LNCAP (cell line): ENCODE data around the gene GBX1.

ENCODE experiments used
- CTCF ChIP-seq: fragments of 450-650 bp; IDR thresholded peaks from 2 replicates; pipeline ENCODE4 v1.5.1; 2017; ENCODE audit warnings: mild to moderate bottlenecking

The GBX1 gene

GRCh38 chr7:151192002-151192539 is 24.6 kb upstream of the GBX1 start:
- TF ChIP-seq CTCF = no peak

- TF ChIP-seq CTCF = no peak
These were observed 24.1 kb upstream of the GBX1 start for GRCh38 chr7:151191544-151191943.

- TF ChIP-seq CTCF = no peak
These were observed 21.5 kb upstream of the GBX1 start for GRCh38 chr7:151189038-151189437.

DNA sequence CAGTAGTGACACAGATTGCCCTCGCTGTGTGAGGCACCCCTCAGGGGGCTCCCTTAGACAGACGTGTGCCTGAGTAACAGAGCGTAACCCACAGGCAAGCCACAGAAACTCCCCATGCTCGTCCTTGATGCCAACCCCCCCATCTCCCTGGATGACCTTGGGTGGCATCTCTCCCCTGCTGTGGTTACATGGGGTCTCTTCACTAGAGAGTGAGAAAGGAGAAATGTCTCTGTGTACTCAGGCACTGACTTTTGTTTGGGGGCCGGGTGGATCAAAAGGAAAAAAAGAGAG is 20.7 kb upstream of the GBX1 start:
- no peak for TF ChIP-seq CTCF

- TF ChIP-seq CTCF = no peak
These were observed 20.1 kb upstream of the GBX1 start for GRCh38 chr7:151187409-151188251.

DNA sequence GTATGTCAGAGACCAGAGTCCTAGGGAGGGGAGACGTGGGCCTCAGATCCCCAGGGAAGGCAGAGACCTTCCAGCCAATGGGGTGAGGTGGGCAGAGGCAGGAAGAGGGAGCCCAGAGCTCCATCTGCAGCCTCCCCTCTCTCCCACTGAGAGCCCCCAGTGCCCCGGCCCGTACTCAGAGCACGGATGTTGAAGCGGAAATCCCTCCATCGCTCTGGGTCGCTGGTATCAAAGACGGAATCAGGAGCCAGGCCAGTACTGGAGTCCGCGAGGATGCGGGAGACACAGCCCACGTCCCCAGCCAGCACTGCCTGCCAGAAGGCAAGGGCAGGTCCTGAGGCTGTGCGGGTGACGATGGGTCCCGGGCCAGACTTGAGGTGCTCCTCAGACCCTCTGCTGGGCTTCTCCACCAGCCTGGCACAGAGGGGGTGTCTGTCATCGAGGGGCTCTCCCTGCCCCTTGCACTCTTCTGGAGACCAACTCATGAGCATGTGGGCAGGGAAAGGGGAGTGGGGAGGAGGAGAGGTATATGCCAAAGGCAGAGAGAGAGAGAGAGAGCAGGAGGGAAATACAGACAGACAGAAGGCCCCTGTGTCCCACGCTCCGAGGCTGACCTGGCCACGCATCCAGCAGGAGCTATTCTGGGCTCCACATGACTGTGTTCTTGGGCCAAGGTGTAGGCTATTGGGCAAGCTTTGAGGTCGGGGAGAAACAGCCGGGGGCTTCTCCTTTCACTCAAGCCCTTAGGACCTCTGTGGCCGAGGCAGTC is 19.3 kb upstream of the GBX1 start, which contains the start of gene ASB10:
ASB10 (minus strand) TSS at position 611 of the 769 bp plus-strand sequence; CDS start at position 491, 120 bp downstream.
- no peak for TF ChIP-seq CTCF

DNA sequence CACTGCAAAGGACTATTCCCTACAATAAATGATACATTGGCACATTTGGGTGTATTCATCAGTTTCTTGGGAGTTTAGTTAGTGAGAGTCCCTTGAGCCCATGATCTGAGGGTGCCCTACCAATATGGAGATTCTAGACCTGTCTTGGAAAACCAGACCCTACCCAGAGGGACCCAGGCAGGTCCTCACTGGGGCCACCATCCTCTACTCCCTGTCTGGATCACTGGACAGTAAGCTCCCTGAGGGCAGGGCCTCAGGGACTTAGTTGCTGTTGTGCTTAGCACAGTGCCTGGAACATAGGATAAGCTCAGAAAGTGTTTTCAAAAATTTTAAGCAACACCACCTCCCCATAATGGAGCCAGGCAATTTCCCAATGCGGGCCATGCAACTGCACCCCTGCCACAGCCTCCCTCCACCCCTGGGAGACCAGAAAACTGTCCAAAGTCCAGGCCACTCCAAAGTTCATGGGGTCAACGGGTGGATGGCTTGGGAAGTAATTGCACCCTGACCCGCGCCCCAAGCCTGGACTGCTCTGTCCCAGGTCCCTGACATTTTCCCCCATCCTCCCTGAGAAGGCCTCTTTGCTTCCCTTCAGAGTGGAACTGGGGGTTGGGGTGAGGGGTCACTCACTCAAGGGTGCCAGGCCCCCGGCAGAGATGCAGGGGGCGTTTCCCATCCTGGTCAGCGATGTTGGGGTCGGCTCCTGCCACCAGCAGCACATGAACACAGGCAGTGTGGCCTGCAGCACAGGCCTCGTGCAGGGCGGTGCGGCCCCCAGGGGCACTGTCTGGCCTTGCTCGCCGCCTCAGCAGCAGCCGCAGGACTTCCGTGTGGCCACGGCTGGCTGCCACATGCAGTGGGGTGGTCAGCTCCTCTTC is 18.5 kb upstream of the GBX1 start:
- no peak for TF ChIP-seq CTCF
